ENCODE results near the gene STK32B. TPM values are rescaled to one million over a fixed set of nuclear protein-coding genes. Genes with fewer than 3 reads are reported as not detected.

STK32B gene
- total and polyA plus RNA-seq, 2 of the 8 experiments (the other 6 are each of a cell fraction or from before 2014, with no cell fraction given) = 2.3 to 2.5 TPM

DNA sequence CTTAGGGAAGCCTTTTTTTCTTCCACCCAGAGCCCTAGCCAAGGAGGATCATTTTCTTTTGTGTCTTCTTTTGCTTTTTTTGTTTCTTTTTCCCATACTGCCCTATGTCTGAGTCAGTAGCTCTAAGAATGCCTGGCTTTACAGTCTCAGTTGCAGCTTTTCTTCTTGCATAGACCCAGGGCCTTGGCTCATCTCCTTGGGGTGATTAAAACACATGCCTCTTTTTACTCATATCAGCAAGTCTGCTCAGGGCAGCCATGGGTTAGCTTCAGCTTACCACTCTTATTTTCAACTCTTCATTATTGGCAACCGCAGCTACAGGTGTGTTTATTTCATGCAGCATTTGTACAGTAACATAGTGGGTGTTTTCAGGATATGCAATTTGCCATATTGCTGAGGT is 196.5 kb downstream of the STK32B start:
- no peak overlapping the region for H4K5ac ChIP-seq (ENCODE audit: insufficient read length, low read depth, low read length)
- H4K8ac ChIP-seq (ENCODE audit: extremely low read depth, insufficient read depth, low read length) = no peak overlapping the region
- peaks cover 9 to 17% of the 10 kb centered on the region in 2 experiments for H3K9me3 ChIP-seq (ENCODE audit: insufficient read depth in 2 of 2, low read depth in 1 of 2, low read length in 1 of 2)
- H3K36me3 ChIP-seq (ENCODE audit: control insufficient read depth in 2 of 4, insufficient read depth in 4 of 4, low read length in 3 of 4) = no peaks in the 10 kb centered on the region
- no peaks in the 10 kb centered on the region for H4K20me1 ChIP-seq (replicated peaks in 1 of 2; ENCODE audit: control insufficient read depth in 1 of 2, insufficient read depth in 2 of 2, low read length in 2 of 2)
- no peak overlapping the region for H3K9ac ChIP-seq (replicated peaks in 1 of 4; ENCODE audit: extremely low read depth in 1 of 4, low read depth in 3 of 4, low read length in 3 of 4)
- FAIRE-seq = no peak
- no peak overlapping the region for H3K18ac ChIP-seq (ENCODE audit: extremely low read depth, low read length)
- no peak overlapping the region for H2BK120ac ChIP-seq (replicated peaks; ENCODE audit: low read depth, low read length)
- no peak overlapping the region for H4K91ac ChIP-seq (replicated peaks; ENCODE audit: insufficient read length, low read length)
- H3K56ac ChIP-seq (replicated peaks; ENCODE audit: insufficient read length, low read depth, low read length) = no peak overlapping the region
- no peak overlapping the region for H3K4ac ChIP-seq (replicated peaks; ENCODE audit: insufficient read length, low read depth, low read length)
- 80% methylated on average over 1 of the region's 1 CpG; no CpG with 5 or more reads in 1 of the 2 experiments for WGBS, 2 experiments (ENCODE audit: extremely low coverage in 1 of 2, insufficient coverage in 1 of 2, insufficient read length in 1 of 2, insufficient replicate concordance in 2 of 2, low coverage in 1 of 2, low lambda C conversion rate in 2 of 2, missing lambda C conversion rate in 1 of 2)
- H2BK5ac ChIP-seq (ENCODE audit: low read depth, low read length) = no peak overlapping the region
- no peak overlapping the region for H3K27ac ChIP-seq (ENCODE audit: low read depth, low read length)
- H3K79me1 ChIP-seq (ENCODE audit: low read depth, low read length) = no peaks in the 10 kb centered on the region
- H2BK20ac ChIP-seq (ENCODE audit: low read length) = no peak overlapping the region
- CTCF ChIA-PET (ENCODE audit: partially characterized antibody) = interaction anchor here (0.7 kb wide), 1 partner anchor 90 kb away, joined by 3 read pairs; no protein-coding TSS in a partner anchor
- H2AK5ac ChIP-seq (ENCODE audit: low read depth, low read length) = no peak overlapping the region
- H3K4me3 ChIP-seq (ENCODE audit: extremely low read depth in 1 of 4, insufficient read depth in 2 of 4, low read depth in 3 of 4, low read length in 4 of 4) = no peak overlapping the region
- DNase-seq (ENCODE audit: low read depth in 1 of 2, low spot score in 2 of 2) = no peak
- TF ChIP-seq YY1 (IDR thresholded peaks at IDR 0.05; ENCODE audit: low read depth, low read length) = no peak
- no peak for TF ChIP-seq SIX5 (IDR thresholded peaks at IDR 0.05; ENCODE audit: low read depth, low read length)
- TF ChIP-seq SP1 (IDR thresholded peaks at IDR 0.05; ENCODE audit: low read depth, low read length) = no peak
- TF ChIP-seq EZH2 (IDR thresholded peaks at IDR 0.05; ENCODE audit: low read depth, low read length, severe bottlenecking) = no peak
- TF ChIP-seq SP2 (IDR thresholded peaks at IDR 0.05; ENCODE audit: low read length) = no peak
- TF ChIP-seq ZNF274 (IDR thresholded peaks at IDR 0.05; ENCODE audit: borderline replicate concordance, extremely low read depth, low read length) = no peak
- no peak for TF ChIP-seq TEAD4 (IDR thresholded peaks at IDR 0.05; ENCODE audit: low read depth, low read length)
- no peak for TF ChIP-seq HDAC2 (IDR thresholded peaks at IDR 0.05; ENCODE audit: borderline replicate concordance in 1 of 2, low read depth in 2 of 2, low read length in 2 of 2)
- no peak for TF ChIP-seq CBX8 (IDR thresholded peaks at IDR 0.05; ENCODE audit: borderline replicate concordance, low read depth, low read length)
- no peak for TF ChIP-seq PHF8 (conservative IDR thresholded peaks at IDR 0.05; ENCODE audit: low read depth, low read length)
- no peak for TF ChIP-seq EGR1 (IDR thresholded peaks at IDR 0.05; ENCODE audit: borderline replicate concordance, low read depth, low read length)
- no peak for TF ChIP-seq BRCA1 (IDR thresholded peaks at IDR 0.05; ENCODE audit: low read depth, low read length)
- no peak for TF ChIP-seq RAD21 (IDR thresholded peaks at IDR 0.05 in 1 of 2, conservative IDR thresholded peaks at IDR 0.05 in 1 of 2; ENCODE audit: low read depth in 2 of 2, low read length in 2 of 2)
- TF ChIP-seq MAFK (IDR thresholded peaks at IDR 0.05; ENCODE audit: low read depth, low read length) = no peak
- no peak for TF ChIP-seq SP4 (IDR thresholded peaks at IDR 0.05; ENCODE audit: low read length)
- no peak overlapping the region for H2BK12ac ChIP-seq (ENCODE audit: low read depth, low read length)
- H3K79me2 ChIP-seq (ENCODE audit: control insufficient read depth in 1 of 2, insufficient read depth in 2 of 2, low read length in 2 of 2) = no peaks in the 10 kb centered on the region
- POLR2A ChIA-PET (ENCODE audit: partially characterized antibody) = no interaction called here
- H2BK15ac ChIP-seq (ENCODE audit: low read length) = no peak overlapping the region
- no peak overlapping the region for H3K4me2 ChIP-seq (ENCODE audit: insufficient read depth in 1 of 2, low read depth in 2 of 2, low read length in 2 of 2)
- H3K23ac ChIP-seq (ENCODE audit: insufficient read length) = no peak overlapping the region
- no peak overlapping the region for H3K14ac ChIP-seq (ENCODE audit: insufficient read length)
- no peak overlapping the region for H2AFZ ChIP-seq (ENCODE audit: low read length)
- no peaks in the 10 kb centered on the region; the same call in 1 of the 2 replicates for H3K23me2 ChIP-seq (ENCODE audit: low read depth, low read length)
- no peaks in the 10 kb centered on the region for H3K4me1 ChIP-seq (replicated peaks in 1 of 4; ENCODE audit: control insufficient read depth in 3 of 4, insufficient read depth in 4 of 4, low read length in 3 of 4)
- no peaks in the 10 kb centered on the region for H3K27me3 ChIP-seq (replicated peaks in 1 of 4; ENCODE audit: control insufficient read depth in 3 of 4, extremely low read depth in 1 of 4, insufficient read depth in 3 of 4, low read length in 3 of 4)

All from H1 (cell line).